Measurements from ENCODE around the gene TLX1.

The TLX1 gene

GRCh38 chr10:101135141-101136006 is 4.3 kb downstream of the TLX1 start:
- no peaks in the 10 kb centered on the region for H3K36me3 ChIP-seq (ENCODE audit: control insufficient read depth in 2 of 2, insufficient read depth in 1 of 2, low read length in 2 of 2)
- H3K4me3 ChIP-seq (ENCODE audit: low read depth, low read length), result no peak overlapping the region
- CTCF ChIA-PET, result interaction anchor here (19.6 kb wide), 1 partner anchor 40 kb away, joined by 506 read pairs; no protein-coding TSS in a partner anchor
- peaks cover 16% of the 10 kb centered on the region for H3K4me1 ChIP-seq (ENCODE audit: control insufficient read depth, insufficient read depth, low read length)
- POLR2A ChIA-PET, result no interaction called here
- H3K9me3 ChIP-seq (ENCODE audit: control insufficient read depth, insufficient read depth, low read depth, low read length), result no peaks in the 10 kb centered on the region
- H3K27ac ChIP-seq (ENCODE audit: extremely low read depth, low read depth, low read length), result no peak overlapping the region
- TF ChIP-seq ZNF548 (tag by site-specific recombination; IDR thresholded peaks at IDR 0.05) (no peak), ZNF626 (tag by site-specific recombination; IDR thresholded peaks at IDR 0.05) (no peak), REPIN1 (tag by site-specific recombination; IDR thresholded peaks at IDR 0.05; ENCODE audit: low read depth) (no peak), ZNF549 (tag by site-specific recombination; IDR thresholded peaks at IDR 0.05) (no peak), ZBTB1 (tag by site-specific recombination; IDR thresholded peaks at IDR 0.05) (no peak), ZSCAN30 (tag by site-specific recombination; IDR thresholded peaks at IDR 0.05) (0 out of 2 replicates have a peak, but pooled peaks have one; percentile 60), ZBTB17 (tag by site-specific recombination; IDR thresholded peaks at IDR 0.05) (peak; percentile 42; the same call in 1 of the 2 replicates)
- TF ChIP-seq, protein P1, sequence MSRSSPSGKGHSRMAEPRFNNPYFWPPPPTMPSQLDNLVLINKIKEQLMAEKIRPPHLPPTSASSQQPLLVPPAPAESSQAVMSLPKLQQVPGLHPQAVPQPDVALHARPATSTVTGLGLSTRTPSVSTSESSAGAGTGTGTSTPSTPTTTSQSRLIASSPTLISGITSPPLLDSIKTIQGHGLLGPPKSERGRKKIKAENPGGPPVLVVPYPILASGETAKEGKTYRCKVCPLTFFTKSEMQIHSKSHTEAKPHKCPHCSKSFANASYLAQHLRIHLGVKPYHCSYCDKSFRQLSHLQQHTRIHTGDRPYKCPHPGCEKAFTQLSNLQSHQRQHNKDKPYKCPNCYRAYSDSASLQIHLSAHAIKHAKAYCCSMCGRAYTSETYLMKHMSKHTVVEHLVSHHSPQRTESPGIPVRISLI (tag by site-specific recombination; IDR thresholded peaks at IDR 0.05), result no peak

DNA sequence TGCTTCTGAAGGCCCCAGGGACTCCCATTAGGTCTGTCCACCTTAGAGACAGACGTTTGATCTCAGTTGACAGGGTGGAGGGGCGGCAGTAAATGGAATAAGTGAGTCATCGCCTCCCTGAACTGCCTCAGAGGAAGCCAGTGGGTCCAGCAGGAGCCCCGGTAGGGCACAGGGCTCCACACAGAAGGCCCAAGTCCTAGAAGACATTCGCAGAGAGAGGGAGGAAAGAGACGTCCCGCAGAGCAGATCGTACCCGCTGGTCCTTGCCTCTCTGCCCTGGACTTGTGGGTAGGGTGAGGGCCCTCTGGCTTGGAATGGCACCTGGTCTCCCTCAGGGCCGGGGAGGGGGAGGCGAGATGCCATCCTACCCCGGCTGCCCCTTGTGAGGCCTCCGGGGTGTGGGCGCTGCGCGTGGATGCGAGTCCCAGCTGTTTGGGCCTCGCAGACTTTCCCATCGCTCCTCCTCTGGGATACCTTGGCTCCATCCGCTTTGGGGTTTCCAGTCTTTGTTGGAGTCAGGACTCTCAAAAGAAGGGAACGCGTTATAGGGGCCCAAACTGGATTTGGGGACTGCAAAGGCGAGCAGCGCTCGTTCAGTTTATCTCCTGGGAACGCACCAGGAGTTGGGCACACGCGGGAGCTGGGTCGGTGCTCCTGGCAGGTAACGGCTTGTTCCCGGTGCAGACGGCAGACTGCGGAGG is 5.1 kb downstream of the TLX1 start:
- no peak overlapping the region for H3K4me3 ChIP-seq (ENCODE audit: low read depth, low read length)
- H3K36me3 ChIP-seq (ENCODE audit: control insufficient read depth in 2 of 2, insufficient read depth in 1 of 2, low read length in 2 of 2), result no peaks in the 10 kb centered on the region
- ChIA-PET POLR2A (no interaction called here), CTCF (interaction anchor here (19.6 kb wide), 1 partner anchor 40 kb away, joined by 506 read pairs; no protein-coding TSS in a partner anchor)
- no peaks in the 10 kb centered on the region for H3K9me3 ChIP-seq (ENCODE audit: control insufficient read depth, insufficient read depth, low read depth, low read length)
- peaks cover 10% of the 10 kb centered on the region for H3K4me1 ChIP-seq (ENCODE audit: control insufficient read depth, insufficient read depth, low read length)
- H3K27ac ChIP-seq (ENCODE audit: extremely low read depth, low read depth, low read length), result no peak overlapping the region
- peak; percentile 36; the same call in 1 of the 2 replicates for TF ChIP-seq KLF1 (tag by site-specific recombination; IDR thresholded peaks at IDR 0.05)
- TF ChIP-seq, protein P2, sequence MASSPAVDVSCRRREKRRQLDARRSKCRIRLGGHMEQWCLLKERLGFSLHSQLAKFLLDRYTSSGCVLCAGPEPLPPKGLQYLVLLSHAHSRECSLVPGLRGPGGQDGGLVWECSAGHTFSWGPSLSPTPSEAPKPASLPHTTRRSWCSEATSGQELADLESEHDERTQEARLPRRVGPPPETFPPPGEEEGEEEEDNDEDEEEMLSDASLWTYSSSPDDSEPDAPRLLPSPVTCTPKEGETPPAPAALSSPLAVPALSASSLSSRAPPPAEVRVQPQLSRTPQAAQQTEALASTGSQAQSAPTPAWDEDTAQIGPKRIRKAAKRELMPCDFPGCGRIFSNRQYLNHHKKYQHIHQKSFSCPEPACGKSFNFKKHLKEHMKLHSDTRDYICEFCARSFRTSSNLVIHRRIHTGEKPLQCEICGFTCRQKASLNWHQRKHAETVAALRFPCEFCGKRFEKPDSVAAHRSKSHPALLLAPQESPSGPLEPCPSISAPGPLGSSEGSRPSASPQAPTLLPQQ (tag by site-specific recombination; IDR thresholded peaks at IDR 0.05), result peak; percentile 78
- TF ChIP-seq ZNF366 (tag by site-specific recombination; conservative IDR thresholded peaks at IDR 0.05), result peak; percentile 35; the same call in 1 of the 2 replicates
- no peak for TF ChIP-seq EGR2 (tag by site-specific recombination; IDR thresholded peaks at IDR 0.05; ENCODE audit: low read depth)
- TF ChIP-seq, protein P3, sequence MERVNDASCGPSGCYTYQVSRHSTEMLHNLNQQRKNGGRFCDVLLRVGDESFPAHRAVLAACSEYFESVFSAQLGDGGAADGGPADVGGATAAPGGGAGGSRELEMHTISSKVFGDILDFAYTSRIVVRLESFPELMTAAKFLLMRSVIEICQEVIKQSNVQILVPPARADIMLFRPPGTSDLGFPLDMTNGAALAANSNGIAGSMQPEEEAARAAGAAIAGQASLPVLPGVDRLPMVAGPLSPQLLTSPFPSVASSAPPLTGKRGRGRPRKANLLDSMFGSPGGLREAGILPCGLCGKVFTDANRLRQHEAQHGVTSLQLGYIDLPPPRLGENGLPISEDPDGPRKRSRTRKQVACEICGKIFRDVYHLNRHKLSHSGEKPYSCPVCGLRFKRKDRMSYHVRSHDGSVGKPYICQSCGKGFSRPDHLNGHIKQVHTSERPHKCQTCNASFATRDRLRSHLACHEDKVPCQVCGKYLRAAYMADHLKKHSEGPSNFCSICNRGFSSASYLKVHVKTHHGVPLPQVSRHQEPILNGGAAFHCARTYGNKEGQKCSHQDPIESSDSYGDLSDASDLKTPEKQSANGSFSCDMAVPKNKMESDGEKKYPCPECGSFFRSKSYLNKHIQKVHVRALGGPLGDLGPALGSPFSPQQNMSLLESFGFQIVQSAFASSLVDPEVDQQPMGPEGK (tag by site-specific recombination; IDR thresholded peaks at IDR 0.05), result peak; percentile 42; the same call in 1 of the 2 replicates
- no peak for TF ChIP-seq ZBTB1 (tag by site-specific recombination; IDR thresholded peaks at IDR 0.05)
- TF ChIP-seq ZNF394 (tag by site-specific recombination; IDR thresholded peaks at IDR 0.05; ENCODE audit: borderline replicate concordance), result no peak
- TF ChIP-seq ZFHX2 (tag by site-specific recombination; conservative IDR thresholded peaks at IDR 0.05), result 0 out of 2 replicates have a peak, but pooled peaks have one; percentile 13
- peak; percentile 52; the same call in 1 of the 2 replicates for TF ChIP-seq TCF7L2 (IDR thresholded peaks at IDR 0.05; ENCODE audit: borderline replicate concordance, low read depth, low read length)
- TF ChIP-seq SCRT1 (tag by site-specific recombination; IDR thresholded peaks at IDR 0.05; ENCODE audit: borderline replicate concordance), result no peak
- TF ChIP-seq ZIC2 (tag by site-specific recombination; IDR thresholded peaks at IDR 0.05), result peak; percentile 87
- peak; percentile 62; the same call in 1 of the 2 replicates for TF ChIP-seq ZFP69B (tag by site-specific recombination; IDR thresholded peaks at IDR 0.05)
- no peak for TF ChIP-seq YY2 (tag by site-specific recombination; IDR thresholded peaks at IDR 0.05)
- 0 out of 2 replicates have a peak, but pooled peaks have one; percentile 44 for TF ChIP-seq ZEB2 (tag by site-specific recombination; IDR thresholded peaks at IDR 0.05)
- TF ChIP-seq ZFP41 (tag by site-specific recombination; IDR thresholded peaks at IDR 0.05; ENCODE audit: borderline replicate concordance), result no peak
- TF ChIP-seq ZNF664 (tag by site-specific recombination; IDR thresholded peaks at IDR 0.05), result no peak
